Keratinocyte (primary cell): Measurements from ENCODE around the gene JSRP1.

Experiments used
- CTCF ChIP-seq, 3 experiments: IDR thresholded peaks in 1 of 3; conservative IDR thresholded peaks in 1 of 3; optimal IDR thresholded peaks in 1 of 3; 2 replicates in 2 of 3; 3 replicates in 1 of 3; pipeline versions ENCODE3 to v1.5.1; 2011; ENCODE audit warnings: low read length in 3 of 3, mild to moderate bottlenecking in 3 of 3, moderate library complexity in 2 of 3, control low read depth in 1 of 3, inconsistent platforms in 1 of 3; ENCODE audit not compliant: insufficient read depth in 2 of 3; ENCODE audit errors: extremely low read depth in 1 of 3
- EZH2 ChIP-seq: IDR thresholded peaks from one replicate; pipeline ENCODE4 v1.6.1; 2012; ENCODE audit warnings: inconsistent platforms, mild to moderate bottlenecking, low read length, moderate library complexity

GRCh38 chr19:2254064-2254872, 1.9 kb downstream of the JSRP1 start:
- TF ChIP-seq CTCF (optimal IDR thresholded peaks at IDR 0.05 in 1 of 3, IDR thresholded peaks at IDR 0.05 in 1 of 3, conservative IDR thresholded peaks at IDR 0.05 in 1 of 3; ENCODE audit: extremely low read depth in 1 of 3, insufficient read depth in 2 of 3, low read length in 3 of 3) = no peak
- TF ChIP-seq EZH2 = no peak
